Measurements from ENCODE around the gene SLC38A7.

SLC38A7 gene

GRCh38 chr16:58635502-58635901 lies 49.1 kb downstream of the SLC38A7 start:
- no peak overlapping the region for H3K4me3 ChIP-seq (ENCODE audit: low read depth, low read length)
- no peaks in the 10 kb centered on the region for H3K9me3 ChIP-seq
- no peak for DNase-seq
- H3K27me3 ChIP-seq, result no peaks in the 10 kb centered on the region
- no peak for TF ChIP-seq CTCF (IDR thresholded peaks at IDR 0.05; ENCODE audit: low read depth, low read length)
- no peaks in the 10 kb centered on the region for H3K4me1 ChIP-seq
- H3K36me3 ChIP-seq, result no peaks in the 10 kb centered on the region

GRCh38 chr16:58634265-58634802 lies 50.2 kb downstream of the SLC38A7 start:
- no peaks in the 10 kb centered on the region for H3K9me3 ChIP-seq
- no peak overlapping the region for H3K4me3 ChIP-seq (ENCODE audit: low read depth, low read length)
- peaks cover 3% of the 10 kb centered on the region for H3K36me3 ChIP-seq
- H3K27me3 ChIP-seq, result no peaks in the 10 kb centered on the region
- no peak for DNase-seq
- no peak for TF ChIP-seq CTCF (IDR thresholded peaks at IDR 0.05; ENCODE audit: low read depth, low read length)
- H3K4me1 ChIP-seq, result no peaks in the 10 kb centered on the region

GRCh38 chr16:58629733-58630640 lies 54.6 kb downstream of the SLC38A7 start, which contains the start of gene CNOT1:
Gene CNOT1, minus strand, starts transcription at chr16:58629826. Its CDS starts 30,489 bp downstream, at chr16:58599337.
- Histone ChIP-seq H3K4me1 (0 out of 2 replicates have a peak, but pooled peaks cover 4% of the 10 kb centered on the region), H3K9me3 (no peaks in the 10 kb centered on the region), H3K27me3 (no peaks in the 10 kb centered on the region), H3K4me3 (ENCODE audit: low read depth, low read length) (peak within 1 kb of the TSS; percentile 99), H3K36me3 (peaks cover 15% of the 10 kb centered on the region)
- no peak for TF ChIP-seq CTCF (IDR thresholded peaks at IDR 0.05; ENCODE audit: low read depth, low read length)
- DNase-seq, result peak; percentile 98

GRCh38 chr16:58628845-58629732 lies 55.5 kb downstream of the SLC38A7 start:
- H3K9me3 ChIP-seq, result no peaks in the 10 kb centered on the region
- TF ChIP-seq CTCF (IDR thresholded peaks at IDR 0.05; ENCODE audit: low read depth, low read length), result no peak
- DNase-seq, result peak; percentile 32
- peak overlapping the region; percentile 99 for H3K4me3 ChIP-seq (ENCODE audit: low read depth, low read length)
- 0 out of 2 replicates have a peak, but pooled peaks cover 4% of the 10 kb centered on the region for H3K4me1 ChIP-seq
- peaks cover 24% of the 10 kb centered on the region for H3K36me3 ChIP-seq
- H3K27me3 ChIP-seq, result no peaks in the 10 kb centered on the region

GRCh38 chr16:58624209-58624608 lies 60.4 kb downstream of the SLC38A7 start:
- H3K4me1 ChIP-seq, result 0 out of 2 replicates have a peak, but pooled peaks cover 4% of the 10 kb centered on the region
- no peaks in the 10 kb centered on the region for H3K9me3 ChIP-seq
- peaks cover 63% of the 10 kb centered on the region for H3K36me3 ChIP-seq
- DNase-seq, result no peak
- TF ChIP-seq CTCF (IDR thresholded peaks at IDR 0.05; ENCODE audit: low read depth, low read length), result no peak
- H3K4me3 ChIP-seq (ENCODE audit: low read depth, low read length), result no peak overlapping the region
- H3K27me3 ChIP-seq, result no peaks in the 10 kb centered on the region
